ENCODE data around the gene ORC3.

DNA sequence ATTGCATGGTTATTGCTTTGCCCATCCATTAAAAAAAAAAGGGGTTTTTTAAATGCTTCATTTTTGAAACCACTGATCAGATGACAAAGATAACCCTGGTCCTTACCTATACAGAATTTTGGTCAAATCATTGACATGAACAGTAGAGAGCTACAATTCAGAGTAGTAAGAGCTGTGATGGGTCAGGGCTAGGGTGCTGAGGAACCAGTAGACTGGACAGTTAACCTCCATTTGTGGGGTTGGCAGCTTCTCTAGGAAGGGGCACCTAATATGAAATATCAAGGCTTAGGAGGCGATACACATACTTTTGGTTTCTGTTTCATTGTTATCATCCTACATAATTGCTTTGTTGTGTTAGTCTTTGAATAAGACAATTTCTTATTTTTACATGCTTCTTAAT, 55.1 kb downstream of the ORC3 start:
- TF ChIP-seq CTCF (tag by site-specific recombination; IDR thresholded peaks at IDR 0.05), result no peak
- no peak for TF ChIP-seq ZBTB7A (tag by site-specific recombination; IDR thresholded peaks at IDR 0.05; ENCODE audit: low read depth)
- no peak for TF ChIP-seq ZNF169 (tag by site-specific recombination; IDR thresholded peaks at IDR 0.05)
- no peak for TF ChIP-seq ZNF560 (tag by site-specific recombination; IDR thresholded peaks at IDR 0.05; ENCODE audit: borderline replicate concordance)
- no peak for TF ChIP-seq ZSCAN4 (tag by site-specific recombination; IDR thresholded peaks at IDR 0.05)
- TF ChIP-seq ZBTB11 (tag by site-specific recombination; conservative IDR thresholded peaks at IDR 0.05; ENCODE audit: low read depth), result no peak
- TF ChIP-seq, protein P1, sequence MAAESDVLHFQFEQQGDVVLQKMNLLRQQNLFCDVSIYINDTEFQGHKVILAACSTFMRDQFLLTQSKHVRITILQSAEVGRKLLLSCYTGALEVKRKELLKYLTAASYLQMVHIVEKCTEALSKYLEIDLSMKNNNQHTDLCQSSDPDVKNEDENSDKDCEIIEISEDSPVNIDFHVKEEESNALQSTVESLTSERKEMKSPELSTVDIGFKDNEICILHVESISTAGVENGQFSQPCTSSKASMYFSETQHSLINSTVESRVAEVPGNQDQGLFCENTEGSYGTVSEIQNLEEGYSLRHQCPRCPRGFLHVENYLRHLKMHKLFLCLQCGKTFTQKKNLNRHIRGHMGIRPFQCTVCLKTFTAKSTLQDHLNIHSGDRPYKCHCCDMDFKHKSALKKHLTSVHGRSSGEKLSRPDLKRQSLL (tag by site-specific recombination; IDR thresholded peaks at IDR 0.05), result no peak
- no peak for TF ChIP-seq ZNF558 (tag by site-specific recombination; IDR thresholded peaks at IDR 0.05)
- no peak for TF ChIP-seq ZNF513 (tag by site-specific recombination; IDR thresholded peaks at IDR 0.05)
